ENCODE measurements around the gene B4GALNT4.
A peak's percentile ranks its signal among the peaks of the same experiment; 100 is the strongest.
"Not testable (repeated sequence)": the region's sequence is repeated elsewhere in the genome, so short reads cannot be mapped to it uniquely, and the experiment has no call there.

The B4GALNT4 gene

DNA sequence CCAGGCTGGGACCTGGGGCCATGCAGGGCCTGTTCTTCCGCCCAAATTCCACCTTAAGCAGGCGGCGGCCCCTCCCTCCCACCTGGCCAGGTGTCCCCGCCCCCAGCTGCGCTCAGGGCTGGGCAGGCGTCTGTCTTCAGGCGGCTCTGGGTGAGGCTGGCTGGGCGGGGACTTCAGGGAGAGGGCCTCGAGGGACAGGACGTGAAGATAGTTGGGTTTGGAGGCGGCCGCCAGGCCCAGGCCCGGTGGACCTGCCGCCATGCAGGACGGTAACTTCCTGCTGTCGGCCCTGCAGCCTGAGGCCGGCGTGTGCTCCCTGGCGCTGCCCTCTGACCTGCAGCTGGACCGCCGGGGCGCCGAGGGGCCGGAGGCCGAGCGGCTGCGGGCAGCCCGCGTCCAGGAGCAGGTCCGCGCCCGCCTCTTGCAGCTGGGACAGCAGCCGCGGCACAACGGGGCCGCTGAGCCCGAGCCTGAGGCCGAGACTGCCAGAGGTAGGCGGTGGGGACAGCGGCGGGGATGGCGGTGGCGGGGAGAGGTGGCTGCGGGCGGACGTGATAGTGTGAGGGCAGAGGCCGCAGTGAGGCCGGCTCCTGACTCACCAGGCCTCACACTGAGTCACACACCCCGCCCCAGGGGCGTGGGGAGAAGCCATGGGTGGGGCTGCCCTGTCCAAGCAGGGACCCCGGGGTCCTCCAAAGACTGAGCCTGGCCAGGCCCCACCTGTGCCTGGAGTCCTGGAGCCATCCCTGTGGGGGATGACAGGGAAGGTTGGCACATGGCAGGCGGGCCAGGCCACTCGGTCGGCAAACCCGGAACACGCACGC lies 24.9 kb downstream of the B4GALNT4 start, which contains the start of gene PKP3:
Gene PKP3 (plus strand): TSS at position 176 of the 824 bp plus-strand sequence. CDS start 84 bp downstream, at position 260.
- DNase-seq, result no peak

DNA sequence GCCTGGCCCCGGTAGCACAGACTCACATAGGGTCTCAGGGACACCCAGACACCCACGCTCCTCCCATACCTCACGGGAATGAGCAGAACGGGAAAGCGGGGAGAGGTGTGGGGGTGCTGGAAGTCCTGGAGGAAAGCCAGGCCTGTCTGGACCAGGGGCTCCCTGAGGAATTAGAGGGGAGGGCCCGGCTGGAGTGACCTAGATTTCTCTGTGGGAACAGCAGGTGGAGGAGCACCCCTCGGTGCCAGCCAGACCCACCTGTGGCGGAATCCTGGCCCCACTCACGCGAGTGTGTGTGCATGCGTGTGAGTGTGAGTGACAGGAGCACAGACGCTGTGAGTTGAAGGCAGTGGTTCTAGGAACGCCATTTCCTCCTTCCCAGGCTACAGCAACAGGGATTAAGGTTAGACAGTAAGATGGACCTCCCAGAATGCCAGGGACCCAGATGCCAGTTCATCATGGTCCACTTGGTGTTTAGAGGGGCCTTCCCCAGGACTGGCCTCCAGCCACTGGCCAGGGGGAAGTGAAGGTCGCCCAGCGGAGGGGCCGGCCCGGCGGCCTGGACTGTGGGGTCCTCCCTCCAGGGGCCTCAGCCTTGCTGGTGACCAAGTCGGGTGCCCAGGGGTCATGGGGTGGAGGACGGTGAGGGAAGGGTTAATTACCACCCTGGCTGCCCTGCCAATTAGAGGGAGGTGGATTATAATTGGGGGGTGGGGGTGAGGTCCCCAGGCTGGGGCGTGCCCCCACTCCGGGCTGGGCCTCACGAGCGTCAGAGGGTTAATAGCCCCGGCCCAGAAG lies 25.8 kb downstream of the B4GALNT4 start:
- DNase-seq, result no peak

GRCh38 chr11:395866-396265 lies 26.6 kb downstream of the B4GALNT4 start:
- DNase-seq, result no peak

- peak; percentile 22 to 50 for DNase-seq
Observed at GRCh38 chr11:396511-396947, 27.2 kb downstream of the B4GALNT4 start.

GRCh38 chr11:396948-397548 lies 27.7 kb downstream of the B4GALNT4 start:
- peak in 1 of 2 experiments; percentile 50 for DNase-seq

- no peak for DNase-seq
Observed at GRCh38 chr11:398826-399225, 29.5 kb downstream of the B4GALNT4 start.

- DNase-seq, result no peak
Observed at GRCh38 chr11:399731-400211, 30.5 kb downstream of the B4GALNT4 start.

GRCh38 chr11:400241-400689 lies 31.0 kb downstream of the B4GALNT4 start:
- DNase-seq, result no peak

- DNase-seq, result not testable (repeated sequence)
Observed at GRCh38 chr11:401196-401595, 31.9 kb downstream of the B4GALNT4 start.

GRCh38 chr11:403021-403760 lies 33.9 kb downstream of the B4GALNT4 start:
- no peak for DNase-seq

DNA sequence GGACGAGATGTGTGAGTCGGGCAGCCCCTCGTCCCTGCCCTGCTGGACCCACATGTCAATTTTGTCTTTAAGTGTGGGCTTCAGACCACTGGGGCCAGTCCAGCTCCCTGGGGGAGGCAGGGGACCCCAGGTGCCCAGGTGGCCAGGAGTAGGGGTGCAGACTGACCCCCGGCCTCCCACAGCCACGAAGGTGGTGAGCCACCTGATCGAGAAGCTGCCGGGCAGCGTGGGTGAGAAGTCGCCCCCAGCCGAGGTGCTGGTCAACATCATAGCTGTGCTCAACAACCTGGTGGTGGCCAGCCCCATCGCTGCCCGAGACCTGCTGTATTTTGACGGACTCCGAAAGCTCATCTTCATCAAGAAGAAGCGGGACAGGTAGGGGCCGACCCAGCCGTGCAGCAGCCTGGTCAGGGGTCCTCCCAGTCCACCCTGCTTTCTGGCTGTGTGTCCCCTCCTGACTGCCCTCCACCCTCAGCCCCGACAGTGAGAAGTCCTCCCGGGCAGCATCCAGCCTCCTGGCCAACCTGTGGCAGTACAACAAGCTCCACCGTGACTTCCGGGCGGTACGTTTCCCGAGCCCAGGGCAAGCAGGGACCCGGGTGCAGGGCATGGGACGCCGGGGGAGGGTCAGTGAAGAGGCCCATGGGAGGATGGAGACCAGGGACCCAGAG lies 34.6 kb downstream of the B4GALNT4 start:
- DNase-seq, result no peak

DNA sequence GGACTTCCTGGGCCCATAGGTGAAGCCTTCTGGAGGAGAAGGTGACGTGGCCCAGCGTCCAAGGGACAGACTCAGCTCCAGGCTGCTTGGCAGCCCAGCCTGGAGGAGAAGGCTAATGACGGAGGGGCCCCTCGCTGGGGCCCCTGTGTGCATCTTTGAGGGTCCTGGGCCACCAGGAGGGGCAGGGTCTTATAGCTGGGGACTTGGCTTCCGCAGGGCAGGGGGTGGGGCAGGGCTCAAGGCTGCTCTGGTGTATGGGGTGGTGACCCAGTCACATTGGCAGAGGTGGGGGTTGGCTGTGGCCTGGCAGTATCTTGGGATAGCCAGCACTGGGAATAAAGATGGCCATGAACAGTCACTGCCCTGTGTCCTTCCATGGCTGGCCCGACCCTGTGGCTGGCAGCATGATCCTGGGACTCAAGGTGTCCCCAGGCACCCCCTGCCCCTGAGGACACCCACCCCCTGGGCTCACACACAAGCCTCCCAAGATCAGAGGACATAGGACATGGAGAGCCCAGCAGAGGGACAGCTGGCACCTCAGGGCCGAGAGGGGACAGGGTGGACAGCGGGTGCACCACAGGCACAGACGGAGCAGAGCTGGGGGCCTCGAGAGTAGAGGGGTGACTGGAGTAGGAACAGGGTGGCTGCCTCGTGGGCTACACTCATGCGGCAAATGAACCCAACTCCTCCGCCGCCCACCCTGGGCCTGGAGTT lies 35.4 kb downstream of the B4GALNT4 start:
- no peak for DNase-seq

DNA sequence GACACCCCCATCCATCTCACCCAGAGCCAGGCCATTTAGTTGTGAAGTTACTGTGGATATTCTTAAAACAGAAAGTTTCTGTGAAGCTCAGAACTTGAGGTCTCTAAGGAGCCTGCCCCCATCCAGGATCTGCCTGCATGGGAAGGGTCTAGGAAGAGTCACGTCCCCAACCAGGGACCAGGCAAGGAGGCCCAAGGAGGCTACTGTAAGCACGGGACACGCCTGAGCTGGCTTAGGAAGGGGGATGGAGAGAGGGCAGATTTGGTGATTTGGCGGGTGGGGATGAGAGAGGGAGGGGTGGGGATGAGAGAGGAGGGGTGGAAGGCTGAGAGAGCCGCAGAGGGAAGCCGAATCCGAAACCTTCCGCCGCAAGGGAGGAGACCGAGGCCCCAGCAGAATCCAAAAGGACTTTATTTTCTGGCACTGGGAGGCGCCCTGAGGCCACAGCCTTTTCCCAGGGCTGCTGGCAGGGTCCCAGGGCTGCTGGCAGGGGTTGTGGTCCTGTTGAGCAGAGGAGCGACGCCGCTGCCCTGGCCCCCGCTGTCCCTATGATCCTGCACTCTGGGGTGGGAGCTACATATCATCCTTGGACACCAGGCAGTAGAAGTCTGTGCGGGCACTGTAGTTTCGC lies 36.1 kb downstream of the B4GALNT4 start:
- DNase-seq, result no peak

GRCh38 chr11:405954-406795 lies 36.9 kb downstream of the B4GALNT4 start:
- DNase-seq, result no peak

DNA sequence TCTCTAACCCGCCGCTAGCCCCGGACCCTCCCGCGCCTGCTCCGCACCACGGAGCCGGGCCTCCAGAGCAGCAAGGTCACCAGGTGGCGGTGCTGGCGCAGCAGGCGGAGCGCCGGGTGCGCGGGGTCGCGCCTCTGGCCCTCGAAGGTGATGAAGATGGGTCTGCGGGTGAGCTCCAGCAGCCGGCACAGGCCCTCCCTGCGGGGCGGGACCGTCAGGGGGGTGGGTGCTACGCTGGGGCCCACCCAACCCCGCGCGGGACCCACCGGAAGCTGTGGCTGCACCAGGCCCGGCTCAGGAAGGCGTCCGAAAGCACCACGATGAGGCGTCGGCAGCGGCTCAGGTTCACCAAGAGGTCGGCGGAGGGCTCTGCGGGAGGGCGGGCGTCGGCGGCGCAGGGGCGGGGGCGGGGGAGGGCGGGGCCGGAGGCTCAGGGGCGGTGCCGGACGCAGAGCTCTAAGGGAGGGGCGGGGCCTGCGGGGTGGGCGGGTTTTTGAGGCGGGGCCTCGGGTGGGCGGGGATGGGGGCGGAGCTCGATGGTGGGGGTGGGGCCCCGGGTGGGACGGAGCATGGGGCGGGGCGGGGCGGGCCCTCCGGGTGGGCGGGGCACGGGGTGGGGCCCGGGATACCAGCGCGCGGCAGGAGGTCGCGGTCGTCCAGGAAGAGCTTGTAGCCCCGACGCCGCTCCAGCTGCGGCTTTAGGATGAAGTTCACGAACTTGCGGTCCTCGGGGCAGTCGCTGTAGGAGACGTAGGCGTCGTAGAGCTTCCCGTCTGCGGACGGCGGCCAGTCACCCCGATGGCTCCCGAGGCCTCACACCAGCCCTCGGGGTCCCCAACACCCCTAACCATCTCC lies 37.7 kb downstream of the B4GALNT4 start:
- DNase-seq, result peak in 1 of 2 experiments; percentile 43

DNA sequence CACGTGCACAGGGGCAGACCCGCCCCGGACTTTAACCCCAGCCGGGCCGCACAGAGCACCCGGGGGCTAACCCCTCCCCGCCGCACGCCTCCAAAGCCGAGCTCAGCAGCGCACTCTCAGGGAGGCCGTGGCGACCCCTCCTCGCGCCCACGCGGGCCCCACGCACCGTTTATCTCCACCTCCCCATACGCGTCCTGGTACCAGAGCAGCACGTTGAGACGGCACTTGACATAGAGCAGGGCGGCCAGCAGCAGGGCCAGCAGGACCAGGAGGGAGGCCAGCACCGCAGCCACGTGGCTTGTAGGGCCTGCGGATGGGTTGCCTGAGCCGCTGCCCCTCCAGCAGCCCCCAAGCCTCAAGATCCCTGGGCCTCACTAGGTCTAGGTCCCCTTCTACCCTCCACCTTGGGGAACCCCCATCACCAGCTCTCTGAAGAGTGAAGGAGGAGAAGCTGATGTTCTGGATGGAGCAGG lies 38.4 kb downstream of the B4GALNT4 start:
- DNase-seq, result no peak

DNA sequence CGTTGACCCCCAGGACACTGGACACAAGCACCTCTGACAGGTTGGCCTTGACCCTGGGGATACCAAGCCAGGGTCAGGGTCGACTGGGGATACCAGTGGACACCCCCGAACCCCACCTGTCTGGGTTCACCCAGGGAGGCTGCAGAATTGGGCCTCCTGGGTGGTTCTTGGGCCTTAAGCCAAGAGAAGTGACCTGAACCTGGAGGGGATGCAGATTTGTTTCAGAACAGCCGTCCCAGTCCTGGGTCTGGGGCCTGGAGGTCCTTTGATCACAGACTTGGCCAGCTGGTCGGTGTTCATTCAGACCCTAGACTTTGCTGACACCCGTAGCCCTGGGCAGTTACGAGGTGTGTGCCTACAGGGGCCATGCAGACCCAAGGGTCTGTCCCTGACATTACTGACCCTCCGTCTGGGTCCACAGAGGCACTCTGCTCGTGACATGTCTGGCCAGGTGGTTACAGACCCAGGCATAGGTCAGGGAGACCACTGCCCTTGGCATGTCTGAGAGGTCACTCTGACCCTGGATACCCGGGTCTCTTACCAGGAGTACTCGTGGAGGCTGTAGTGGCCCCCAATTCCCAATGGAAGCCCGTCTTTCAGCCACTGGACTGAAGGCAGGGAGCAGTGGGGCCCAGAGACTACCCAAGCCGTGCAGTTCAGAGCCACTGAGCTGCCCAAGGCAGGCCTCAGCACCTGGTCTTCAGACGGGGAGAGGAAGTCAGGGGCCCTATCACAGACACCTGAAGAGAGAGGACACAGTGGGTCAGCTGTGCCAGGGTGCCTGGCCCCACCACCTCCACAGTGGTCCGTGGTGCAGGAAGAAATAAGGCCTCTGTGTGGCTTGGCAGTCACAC lies 39.1 kb downstream of the B4GALNT4 start:
- DNase-seq, result no peak
